ENCODE measurements around the gene RASL12.
"Not testable (repeated sequence)": the region's sequence is repeated elsewhere in the genome, so short reads cannot be mapped to it uniquely, and the experiment has no call there.

Gene RASL12

DNA sequence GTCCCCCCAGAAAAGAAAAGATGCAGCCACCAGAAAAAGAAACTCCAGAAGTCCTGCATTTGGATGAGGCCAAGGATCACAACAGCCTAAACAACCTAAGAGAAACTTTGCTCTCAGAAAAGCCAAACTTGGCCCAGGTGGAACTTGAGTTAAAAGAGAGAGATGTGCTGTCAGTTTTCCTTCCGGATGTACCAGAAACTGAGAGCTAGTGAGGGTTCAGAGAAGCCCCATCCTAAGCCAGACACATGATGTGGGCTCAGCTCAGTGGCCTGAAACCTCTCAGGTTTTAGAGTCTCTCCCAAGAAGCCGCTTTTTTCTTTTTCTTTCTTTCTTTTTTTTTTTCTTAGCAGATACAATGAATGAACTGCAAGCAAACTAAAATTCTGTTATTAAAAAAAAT is 14.8 kb downstream of the RASL12 start:
- DNase-seq, result no peak

DNA sequence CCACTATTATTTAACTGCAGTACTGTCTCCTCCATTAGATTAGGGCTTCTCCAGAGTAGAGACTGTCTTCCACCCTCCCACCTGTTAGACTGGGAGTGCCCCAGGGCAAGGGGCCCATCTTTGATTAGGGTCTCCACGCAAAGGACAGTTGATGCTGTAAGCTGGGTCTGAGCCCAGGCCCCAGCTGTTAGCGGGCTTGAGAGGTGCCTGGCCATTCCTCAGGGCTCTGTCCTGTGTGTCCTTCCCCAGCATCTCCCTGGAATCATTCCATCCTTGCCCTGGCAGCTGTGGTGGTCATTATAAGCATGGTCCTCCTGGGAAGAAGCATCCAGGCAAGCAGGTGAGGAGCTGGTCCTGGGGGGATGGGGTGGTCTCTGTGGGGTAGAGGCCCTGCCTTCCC is 16.5 kb downstream of the RASL12 start:
- DNase-seq, result no peak

DNA sequence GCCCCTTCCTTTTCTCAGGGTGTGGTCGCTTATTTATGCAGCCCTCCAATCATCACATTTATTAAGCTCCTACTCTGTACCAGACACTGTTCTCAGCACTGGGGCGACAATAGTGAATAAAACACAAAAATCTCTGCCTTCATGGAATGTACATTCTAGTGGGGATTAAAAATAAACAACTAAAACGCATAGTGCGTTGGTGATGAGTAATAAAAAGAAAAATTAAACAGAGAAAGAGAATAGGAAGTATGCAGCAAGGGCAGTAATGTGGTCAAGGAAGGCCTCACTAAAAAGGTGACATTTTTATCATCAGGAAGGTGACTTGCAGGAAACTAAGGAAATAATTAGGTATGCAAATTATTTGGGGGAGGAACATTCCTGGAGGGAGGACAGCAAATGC is 17.5 kb downstream of the RASL12 start:
- no peak for DNase-seq

DNA sequence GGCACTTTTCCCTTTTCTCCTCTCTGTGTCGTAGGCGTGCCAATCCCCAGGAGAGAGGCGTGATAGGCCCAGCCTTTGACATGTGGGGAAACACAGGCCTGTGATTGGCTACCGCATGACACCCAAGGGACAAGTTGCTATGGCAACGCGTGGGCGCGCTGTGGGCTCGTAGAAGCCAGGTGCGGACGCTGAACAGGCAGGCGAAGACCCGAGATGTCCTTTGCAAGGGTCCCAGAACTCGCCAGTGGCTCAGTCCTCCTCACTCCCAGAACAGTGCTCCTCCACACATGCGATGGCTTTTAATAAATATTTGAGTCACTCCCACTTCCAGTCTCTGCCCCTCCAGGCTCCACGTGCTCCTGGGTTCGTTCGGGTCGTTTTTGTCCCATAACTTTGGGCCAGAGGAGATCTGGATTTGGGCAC is 18.4 kb downstream of the RASL12 start:
- peak; percentile 92 for DNase-seq

DNA sequence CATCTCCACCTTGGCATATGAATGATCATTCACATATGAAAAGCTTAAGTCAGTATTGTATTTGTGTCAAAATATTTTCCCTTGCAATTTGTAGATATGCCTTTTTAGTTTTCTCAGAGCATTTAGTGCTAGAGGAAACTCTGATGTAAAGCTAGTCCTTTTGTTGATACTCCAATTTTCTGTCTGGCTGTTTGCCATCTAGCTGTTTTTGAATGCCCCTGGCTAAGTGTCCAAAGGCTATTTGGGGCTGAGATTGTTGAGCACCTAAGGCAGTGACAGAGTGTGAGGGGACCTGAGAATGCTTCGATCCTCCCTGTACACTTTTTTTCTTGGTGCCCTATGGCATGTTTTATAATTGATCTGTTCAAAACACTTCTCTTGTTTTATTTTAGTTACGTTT is 19.6 kb downstream of the RASL12 start:
- DNase-seq, result no peak

DNA sequence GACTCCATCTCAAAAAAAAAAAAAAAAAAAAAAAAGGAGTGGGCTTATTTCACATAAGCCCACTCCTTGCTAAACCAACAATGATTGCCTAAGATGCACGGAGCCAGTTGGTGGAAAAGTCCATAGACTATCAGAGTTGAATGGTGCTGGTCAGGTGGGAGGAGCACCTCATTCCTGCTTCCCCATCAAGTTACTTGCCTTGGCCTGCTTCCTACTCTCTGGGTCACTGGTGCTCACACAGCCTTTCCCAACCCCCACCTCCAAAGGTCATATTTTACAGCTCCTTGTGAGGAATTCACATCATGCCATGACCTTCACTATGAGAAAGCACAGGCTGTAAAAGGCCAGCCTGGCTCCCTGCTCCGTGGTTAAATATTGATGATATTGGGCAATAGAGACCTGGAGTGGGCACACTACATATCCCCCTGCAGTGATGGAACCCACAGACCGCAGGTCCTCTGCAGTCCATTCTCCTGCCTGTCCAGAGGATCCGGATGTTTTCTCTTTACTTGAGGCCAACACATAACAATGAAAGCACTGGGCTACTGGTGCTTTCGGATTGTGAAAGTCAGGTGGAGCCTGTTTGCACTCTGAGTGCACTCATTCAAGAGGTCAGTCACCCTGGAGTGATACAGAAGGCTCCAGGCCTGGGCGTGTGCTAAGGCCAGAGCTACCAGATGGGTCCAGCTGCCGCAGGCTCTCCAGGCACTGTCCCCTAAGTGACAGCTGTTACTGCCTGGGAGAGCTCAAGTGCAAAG is 22.9 kb downstream of the RASL12 start, which contains the start of gene SLC51B:
SLC51B (plus strand) TSS at position 664 of the 758 bp plus-strand sequence. CDS start 4,618 bp downstream, outside the sequence.
- no peak for DNase-seq

DNA sequence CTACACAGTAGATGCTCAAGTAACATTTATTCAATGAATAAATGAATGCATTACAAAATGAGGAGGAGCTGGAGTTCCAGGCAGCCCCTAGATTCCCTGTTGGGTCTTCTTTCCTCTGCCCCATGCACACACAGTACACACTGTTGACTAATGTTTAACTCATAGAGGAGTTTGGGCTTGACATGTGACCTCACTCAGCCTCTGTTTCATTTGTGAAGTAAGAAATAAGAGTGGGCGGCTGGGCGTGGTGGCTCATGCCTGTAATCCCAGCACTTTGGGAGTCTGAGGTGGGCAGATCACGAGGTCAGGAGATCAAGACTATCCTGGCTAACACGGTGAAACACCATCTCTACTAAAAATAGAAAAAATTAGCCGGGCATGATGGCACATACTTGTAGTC is 23.6 kb downstream of the RASL12 start:
- not testable (repeated sequence) for DNase-seq

DNA sequence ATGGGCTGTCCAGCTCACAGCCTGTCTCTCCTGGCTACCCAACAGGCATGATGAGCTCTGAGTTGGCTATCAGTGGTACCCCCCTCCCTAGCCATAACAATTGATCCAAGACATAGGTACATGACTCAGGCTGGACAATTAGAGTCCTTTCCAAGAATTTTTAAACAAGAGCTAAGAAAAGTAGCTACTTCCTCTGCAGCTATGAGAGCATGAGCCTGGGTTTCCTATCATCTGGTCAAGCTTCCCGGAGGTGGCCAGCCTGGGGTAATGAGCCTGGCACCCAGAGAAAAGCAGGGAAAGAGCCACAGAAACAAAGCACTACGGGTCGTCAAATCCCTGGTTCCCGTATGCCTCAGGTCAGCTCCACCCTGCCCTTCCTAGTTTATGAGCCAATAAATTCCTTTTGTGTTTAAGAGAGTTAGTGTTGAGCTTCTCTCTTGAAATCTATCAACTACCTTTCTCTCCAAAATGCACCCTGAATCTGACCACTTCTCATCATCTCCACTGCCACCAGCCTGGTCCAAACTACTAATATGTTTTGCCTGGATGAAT is 24.9 kb downstream of the RASL12 start:
- no peak for DNase-seq

DNA sequence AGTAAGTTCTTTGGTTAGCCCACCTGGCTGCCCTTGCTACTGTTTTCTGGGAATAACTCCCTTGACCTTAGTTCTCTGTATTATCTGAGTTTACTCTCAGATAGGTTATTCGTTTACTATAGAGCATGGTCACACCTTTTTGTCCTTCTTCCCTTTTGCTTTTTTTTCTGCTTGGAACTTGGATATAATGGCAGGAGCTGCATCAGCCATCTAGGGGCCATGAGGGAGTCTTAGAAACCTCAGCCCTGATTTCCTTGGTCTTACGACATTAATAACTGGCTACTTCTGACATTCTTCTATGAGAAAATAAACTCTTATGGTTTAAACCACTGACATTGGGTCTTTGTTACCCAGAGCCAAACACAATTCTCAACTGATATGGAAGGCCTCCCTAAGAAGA is 26.0 kb downstream of the RASL12 start:
- DNase-seq, result no peak

DNA sequence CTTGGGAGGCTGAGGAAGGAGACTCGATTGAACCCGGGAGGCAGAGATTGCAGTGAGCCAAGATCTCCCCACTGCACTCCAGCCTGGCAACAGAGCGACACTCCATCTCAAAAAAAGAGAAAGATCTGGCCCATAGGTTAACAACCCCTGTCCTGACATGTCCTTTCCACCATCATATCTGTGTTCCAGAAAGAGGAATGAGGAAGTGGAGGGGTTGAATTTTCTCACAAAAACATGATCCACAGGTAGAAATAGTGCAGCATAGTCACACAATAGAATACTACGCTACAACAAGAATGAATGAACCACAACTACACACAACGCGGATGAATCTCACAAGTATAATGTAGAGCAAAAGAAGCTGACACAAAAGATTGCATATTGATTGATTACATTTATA is 27.3 kb downstream of the RASL12 start:
- no peak for DNase-seq

DNA sequence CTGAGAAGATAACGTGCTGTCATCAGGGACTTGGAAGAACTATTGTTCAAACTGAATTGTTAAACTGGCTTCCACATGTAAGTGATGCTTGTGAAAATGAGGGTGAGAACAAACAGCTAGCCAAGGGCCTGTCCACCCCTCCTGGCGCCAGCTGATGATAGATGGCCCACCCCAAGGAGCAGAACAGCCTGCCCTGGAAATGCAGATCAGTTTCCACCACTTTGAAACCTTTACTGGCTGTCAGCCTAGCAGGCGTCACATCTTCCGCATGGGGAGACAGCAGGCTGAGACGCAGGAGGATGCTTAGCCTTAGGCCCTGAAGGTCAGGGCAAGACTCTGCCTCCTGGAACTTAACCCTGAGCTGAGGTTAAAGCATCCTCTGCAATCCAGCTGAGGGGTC is 29.0 kb downstream of the RASL12 start:
- no peak for DNase-seq

DNA sequence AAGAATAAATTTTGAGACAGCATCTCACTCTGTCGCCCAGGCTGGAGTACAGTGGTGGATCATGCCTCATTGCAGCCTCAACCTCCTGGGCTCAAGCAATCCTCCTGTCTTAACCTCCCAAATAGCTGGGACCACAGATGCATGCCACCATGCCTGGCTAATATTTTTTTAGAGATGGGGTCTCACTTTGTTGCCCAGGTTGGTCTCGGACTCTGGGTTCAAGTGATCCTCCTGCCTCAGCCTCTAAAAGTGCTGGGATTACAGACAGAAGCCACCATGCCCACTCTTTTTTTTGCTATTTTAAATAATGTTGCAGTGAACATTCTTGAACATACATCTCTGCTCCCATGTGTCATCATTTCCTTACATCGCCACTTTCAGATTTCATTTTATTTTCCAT is 29.4 kb downstream of the RASL12 start:
- DNase-seq, result no peak

DNA sequence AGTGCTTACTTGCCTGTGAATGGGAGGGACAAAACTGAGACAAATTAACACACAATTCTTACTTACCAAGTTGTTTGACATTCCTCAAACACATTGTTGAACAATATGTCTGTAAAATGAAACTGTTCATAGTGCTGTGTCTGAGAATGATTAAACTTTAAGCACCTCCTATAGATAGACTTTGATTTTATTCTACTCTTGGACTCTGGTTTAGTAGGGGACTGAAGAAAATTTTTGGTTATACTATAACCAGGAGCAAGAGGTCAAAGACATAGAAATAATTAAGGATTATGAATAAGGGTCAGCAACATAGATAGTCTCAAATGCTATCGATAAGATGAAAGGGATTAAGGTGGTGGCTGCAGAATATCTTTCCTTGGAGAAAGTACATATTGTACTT is 30.5 kb downstream of the RASL12 start:
- no peak for DNase-seq

DNA sequence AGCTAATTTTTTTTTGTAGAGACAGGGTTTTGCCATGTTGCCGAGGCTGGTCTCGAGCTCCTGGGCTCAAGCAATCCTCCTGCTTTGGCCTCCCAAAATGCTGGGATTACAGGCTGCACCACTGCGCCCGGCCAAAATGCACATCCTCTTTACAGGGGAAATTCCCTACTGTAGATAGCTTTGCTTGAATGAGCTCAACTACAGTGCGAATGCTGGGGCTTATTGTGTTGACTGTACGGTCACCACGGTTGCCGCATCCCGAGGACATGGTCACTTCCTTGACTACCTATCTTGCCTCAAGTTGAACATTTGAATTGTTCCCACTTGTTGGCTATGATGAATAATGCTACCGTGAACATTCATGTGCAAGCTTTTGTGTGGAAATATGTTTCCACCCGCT is 33.1 kb downstream of the RASL12 start:
- no peak for DNase-seq

DNA sequence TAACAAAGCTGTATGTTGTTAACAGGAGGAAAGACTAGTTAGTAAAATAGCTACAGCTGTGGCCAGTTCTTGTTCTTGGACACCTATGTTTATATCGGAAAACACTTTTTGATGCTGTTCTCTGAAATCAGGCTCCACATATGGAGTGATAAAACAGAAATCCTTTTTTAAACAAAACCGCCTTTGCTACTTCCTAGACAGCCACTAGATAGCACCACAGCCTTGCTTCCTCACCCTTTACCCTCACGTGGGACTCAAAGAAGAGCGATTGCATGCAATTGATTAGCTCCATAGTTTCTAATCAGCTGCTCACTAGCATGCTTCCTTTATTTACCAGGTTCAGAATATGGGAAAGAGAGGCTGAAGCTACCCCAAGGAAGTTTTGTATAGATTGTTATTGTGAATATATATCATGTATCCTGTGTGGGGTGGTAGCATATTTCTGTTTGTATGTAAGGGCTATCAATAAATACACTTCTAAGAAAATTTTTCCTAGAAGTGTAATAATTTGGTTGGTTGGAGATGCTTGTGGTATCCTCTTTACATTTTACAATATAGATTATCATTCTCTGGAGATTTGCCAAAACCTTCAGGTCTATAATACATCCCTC is 34.0 kb downstream of the RASL12 start:
- DNase-seq, result no peak

DNA sequence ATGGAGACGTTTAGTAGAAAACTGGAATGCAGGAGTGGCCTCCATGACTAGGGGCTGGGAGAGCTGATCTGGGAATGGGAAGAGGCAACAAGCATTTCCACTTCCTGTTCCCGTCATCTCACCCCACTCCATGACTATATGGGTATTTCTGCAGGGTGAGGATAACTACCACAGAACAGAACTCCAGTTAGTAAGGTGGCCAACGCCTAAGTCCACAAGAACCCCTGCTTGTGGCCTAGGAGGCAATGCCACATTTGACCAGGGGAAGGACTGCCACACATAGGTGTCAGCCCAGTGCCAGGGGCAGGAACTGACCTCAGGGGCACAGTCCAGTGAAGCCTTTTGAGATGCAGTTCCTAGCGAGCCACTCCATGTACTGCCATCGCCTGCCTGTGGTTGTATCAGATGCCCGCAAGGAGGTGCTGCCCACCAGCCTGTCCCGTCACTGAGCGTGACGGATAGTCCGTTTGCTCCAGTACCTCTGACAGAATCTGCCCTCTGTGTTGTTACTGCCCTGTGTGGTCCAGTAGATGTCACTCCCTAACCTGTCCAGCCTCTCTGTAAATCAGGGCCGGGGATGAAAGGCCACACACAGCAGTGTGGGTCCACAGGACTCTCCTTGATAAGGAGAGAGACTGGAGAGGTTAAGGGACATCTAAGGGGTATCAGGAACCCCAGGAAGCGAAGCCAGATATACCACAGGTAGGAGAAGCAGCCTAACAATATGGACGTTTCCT is 34.8 kb downstream of the RASL12 start:
- no peak for DNase-seq

DNA sequence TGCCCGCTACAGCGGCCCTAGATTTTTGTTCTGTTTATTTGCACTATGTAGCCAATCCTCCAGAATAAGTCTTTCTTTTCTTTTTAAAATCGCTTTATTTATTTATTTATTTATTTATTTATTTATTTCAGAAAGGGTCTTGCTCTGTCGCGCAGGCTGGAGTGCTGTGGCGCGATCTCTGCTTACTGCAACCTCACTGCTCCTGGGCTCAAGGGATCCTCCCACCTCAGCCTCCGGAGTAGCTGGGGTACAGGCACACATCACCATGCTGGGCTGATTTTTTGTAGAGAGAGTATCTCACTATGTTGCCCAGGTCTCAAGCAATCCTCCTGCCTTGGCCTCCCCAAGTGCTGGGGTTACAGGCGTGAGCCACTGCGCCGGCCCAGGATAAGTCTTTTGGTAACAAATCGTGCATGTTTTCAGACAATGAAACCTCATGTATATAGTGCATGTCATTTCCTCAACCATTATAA is 38.0 kb downstream of the RASL12 start:
- no peak for DNase-seq

DNA sequence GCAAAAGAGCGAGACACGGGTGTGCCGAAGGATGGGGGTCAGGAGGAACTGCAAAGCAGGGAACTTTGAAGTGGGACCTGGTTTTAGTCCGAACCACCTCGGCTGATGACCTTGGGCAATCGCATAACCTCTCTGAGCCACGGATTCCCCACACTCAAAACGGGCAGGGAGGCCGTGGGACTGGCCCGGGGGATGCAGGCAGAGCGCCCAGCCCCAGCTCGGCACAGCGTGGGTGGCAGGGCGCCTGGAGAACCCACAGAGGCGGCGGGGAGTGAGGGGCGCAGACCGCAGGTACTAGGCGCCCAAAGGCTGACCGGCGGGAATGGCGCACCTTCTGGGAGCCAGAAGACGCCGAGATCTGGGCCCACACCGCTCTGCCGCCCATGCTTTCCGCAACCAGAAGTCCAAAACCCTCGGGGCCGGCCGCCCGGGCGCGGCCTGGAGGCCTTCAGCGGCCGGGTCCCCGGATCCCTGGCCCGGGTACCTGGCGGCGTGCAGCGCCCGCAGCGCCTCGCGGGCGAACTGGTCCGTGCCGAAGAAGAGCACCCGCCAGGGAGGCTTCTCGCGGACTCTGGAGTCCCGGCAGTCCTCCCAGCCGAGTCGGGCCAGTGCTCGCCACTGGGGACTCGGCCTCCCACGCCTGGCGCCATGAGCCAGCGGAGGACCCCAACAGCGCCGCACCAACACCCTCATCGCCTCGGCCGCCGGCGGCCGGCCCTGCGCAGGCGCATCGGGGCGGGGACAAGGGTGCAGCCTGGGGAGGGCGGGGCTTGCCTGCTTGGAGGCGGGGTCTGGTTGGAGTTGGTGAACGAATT is 38.7 kb downstream of the RASL12 start, which contains the start of gene MTFMT:
MTFMT (minus strand) TSS at position 719 of the 815 bp plus-strand sequence; CDS start at position 693, 26 bp downstream.
- no peak for DNase-seq

DNA sequence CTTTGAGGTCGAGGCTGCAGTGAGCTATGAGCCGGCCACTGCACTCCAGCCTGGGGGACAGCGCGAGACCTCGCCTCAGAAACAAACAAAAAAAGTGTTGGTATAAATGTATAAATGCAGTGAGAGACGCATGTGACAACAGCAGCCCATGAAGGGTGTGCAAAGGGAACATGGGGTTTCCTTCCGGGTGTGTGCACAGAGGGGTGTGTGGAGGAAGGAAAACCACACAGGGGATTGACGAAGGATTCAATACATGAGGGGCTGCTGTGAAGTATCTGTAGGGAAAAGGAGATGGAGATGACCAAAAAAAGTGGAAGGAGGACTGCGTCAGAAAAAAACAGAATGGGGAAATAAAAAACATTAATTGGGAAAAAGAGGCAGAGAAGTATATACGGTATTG is 39.5 kb downstream of the RASL12 start:
- no peak for DNase-seq

DNA sequence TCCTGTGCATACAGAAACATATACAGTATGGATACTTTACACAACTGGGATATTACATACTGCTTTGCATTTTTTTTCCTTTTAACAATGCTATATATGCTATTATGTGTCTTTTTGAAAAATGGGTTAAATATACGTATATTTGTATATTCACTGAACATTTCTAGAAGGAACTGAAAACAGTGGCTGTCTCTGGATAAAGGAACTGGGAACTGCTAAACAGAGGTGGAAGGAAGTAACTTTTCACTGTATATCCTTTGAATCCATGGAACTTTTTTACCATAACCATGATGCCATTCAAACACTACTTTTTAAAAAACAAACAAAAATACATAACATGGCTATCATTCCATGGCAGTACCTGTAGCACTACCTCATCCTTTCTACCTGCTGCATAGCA is 40.2 kb downstream of the RASL12 start:
- DNase-seq, result no peak

DNA sequence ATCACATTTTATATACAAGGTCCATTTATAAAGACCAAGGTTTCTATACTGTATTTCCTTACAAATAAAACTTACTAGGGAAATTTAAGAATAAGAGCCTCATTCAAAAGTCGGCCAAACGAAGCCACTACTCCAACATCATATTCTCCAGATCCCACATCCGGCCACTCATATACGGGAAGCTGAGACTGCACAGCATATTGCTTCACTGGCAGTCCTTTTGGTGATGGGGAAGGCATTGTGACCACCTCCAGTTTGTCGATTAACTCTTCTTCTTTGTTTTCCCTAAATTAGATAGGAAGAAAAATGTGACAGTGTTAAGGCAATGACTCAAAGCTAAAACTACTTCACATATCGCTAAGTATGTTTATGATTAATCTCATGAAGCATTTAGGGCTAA is 41.0 kb downstream of the RASL12 start:
- no peak for DNase-seq

DNA sequence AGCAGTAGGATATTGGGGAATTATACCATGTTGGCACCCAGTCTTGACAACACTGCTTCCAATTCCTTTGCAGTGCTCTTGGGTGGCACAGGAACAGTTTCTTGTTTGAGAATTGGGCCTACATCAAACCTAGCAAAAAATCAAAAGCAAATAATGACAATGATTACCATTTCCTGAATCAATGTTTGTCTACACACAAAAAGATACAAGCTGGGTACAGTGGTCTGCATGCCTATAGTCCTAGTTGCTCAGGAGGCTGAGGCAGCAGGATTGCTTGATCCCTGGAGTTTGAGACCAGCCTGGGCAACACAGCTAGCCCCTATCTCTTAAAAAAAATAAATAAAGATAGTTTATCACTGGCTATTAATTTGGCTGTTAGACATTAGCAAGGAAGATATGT is 46.3 kb downstream of the RASL12 start:
- no peak for DNase-seq

DNA sequence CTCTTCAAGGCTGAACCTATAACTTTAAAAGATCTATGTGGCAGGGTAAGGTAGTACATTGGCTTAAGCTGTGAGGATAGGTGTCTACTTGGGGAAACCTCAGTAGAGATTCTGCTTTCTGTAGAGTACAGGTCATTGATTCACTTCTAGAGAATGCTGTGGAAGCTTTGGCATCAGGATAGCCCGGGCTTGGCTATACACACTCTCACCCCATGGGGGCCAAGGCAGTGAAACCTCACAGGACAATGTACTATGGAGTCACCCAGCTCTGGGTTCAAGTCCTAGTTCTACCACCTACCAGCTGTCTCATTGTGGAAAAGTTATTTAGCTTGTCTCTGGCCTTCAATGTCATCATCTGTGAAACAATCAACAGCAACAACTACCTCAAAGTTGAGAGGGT is 47.4 kb downstream of the RASL12 start:
- no peak for DNase-seq
